ENCODE measurements around the gene DPYD. TPM values are rescaled to one million over a fixed set of nuclear protein-coding genes. Genes with fewer than 3 reads are reported as not detected.

DPYD gene
- total and polyA plus RNA-seq, 9 of the 15 experiments (the other 6 are each of a cell fraction or from before 2014, with no cell fraction given), result 0.03 to 0.25 (median 0.08) TPM; not detected in 2

DNA sequence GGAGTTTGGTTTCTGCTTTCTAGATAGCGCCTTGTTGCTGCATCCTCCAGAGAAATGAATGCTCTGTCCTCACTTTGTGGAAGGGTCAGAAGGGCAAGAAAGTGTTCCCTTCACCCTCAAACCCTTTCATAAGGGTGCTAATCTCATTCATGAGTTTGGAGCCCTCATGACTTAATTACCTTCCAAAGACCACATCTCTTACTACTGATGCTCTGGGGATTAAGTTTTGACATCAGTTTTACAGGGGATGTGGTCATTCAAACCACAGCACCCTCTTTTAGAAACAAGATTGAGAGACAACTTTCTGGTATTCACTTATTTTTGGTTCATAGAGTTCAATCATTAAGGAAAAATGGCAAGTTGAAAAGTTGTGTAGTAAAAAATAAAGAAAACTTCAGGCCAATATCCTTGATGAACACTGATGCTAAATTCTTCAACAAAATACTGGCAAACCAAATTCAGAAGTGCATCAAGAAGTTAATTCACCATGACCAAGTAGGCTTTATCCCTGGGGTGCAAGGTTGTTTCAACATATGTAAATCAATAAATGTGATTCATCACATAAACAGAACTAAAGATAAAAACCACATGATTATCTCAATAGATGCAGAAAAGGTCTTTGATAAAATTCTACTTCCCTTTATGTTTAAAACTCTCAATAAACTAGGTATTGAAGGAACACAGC, 757.1 kb downstream of the DPYD start (continued):
- TF ChIP-seq, protein P1, sequence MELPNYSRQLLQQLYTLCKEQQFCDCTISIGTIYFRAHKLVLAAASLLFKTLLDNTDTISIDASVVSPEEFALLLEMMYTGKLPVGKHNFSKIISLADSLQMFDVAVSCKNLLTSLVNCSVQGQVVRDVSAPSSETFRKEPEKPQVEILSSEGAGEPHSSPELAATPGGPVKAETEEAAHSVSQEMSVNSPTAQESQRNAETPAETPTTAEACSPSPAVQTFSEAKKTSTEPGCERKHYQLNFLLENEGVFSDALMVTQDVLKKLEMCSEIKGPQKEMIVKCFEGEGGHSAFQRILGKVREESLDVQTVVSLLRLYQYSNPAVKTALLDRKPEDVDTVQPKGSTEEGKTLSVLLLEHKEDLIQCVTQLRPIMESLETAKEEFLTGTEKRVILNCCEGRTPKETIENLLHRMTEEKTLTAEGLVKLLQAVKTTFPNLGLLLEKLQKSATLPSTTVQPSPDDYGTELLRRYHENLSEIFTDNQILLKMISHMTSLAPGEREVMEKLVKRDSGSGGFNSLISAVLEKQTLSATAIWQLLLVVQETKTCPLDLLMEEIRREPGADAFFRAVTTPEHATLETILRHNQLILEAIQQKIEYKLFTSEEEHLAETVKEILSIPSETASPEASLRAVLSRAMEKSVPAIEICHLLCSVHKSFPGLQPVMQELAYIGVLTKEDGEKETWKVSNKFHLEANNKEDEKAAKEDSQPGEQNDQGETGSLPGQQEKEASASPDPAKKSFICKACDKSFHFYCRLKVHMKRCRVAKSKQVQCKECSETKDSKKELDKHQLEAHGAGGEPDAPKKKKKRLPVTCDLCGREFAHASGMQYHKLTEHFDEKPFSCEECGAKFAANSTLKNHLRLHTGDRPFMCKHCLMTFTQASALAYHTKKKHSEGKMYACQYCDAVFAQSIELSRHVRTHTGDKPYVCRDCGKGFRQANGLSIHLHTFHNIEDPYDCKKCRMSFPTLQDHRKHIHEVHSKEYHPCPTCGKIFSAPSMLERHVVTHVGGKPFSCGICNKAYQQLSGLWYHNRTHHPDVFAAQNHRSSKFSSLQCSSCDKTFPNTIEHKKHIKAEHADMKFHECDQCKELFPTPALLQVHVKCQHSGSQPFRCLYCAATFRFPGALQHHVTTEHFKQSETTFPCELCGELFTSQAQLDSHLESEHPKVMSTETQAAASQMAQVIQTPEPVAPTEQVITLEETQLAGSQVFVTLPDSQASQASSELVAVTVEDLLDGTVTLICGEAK (IDR thresholded peaks at IDR 0.05), result no peak
- TF ChIP-seq, protein P1 (CRISPR knock-in tag; IDR thresholded peaks at IDR 0.05), result no peak
- no peak for TF ChIP-seq MAFG (tag; conservative IDR thresholded peaks at IDR 0.05)
